22Rv1 (cell line): ENCODE data around the gene FREM2.

ENCODE experiments used
- H3K27ac ChIP-seq: fragments of 450-650 bp; 2 replicates; pipeline ENCODE4 v1.5.1; 2017
- CTCF ChIP-seq: fragments of 450-650 bp; IDR thresholded peaks from 2 replicates; pipeline ENCODE4 v1.5.1; 2017; ENCODE audit warnings: mild to moderate bottlenecking
- ZFX ChIP-seq: fragments of 450-650 bp; IDR thresholded peaks from 2 replicates; pipeline ENCODE4 v1.6.1; 2017; ENCODE audit warnings: antibody characterized with exemption, borderline replicate concordance

The FREM2 gene

GRCh38 chr13:38686577-38687245, at the start of gene FREM2:
Gene FREM2, plus strand, starts transcription at chr13:38687077. Its CDS starts 268 bp downstream, at chr13:38687345.
- peak within 1 kb of the TSS; percentile 80 for H3K27ac ChIP-seq
- TF ChIP-seq ZFX = no peak
- no peak for TF ChIP-seq CTCF

- peak overlapping the region; percentile 81 for H3K27ac ChIP-seq
- TF ChIP-seq ZFX = no peak
- no peak for TF ChIP-seq CTCF
These were observed 49.3 kb upstream of the FREM2 start for GRCh38 chr13:38637576-38637975.

GRCh38 chr13:38641164-38641948, 45.5 kb upstream of the FREM2 start:
- no peak for TF ChIP-seq ZFX
- peak; percentile 70 for TF ChIP-seq CTCF
- no peak overlapping the region for H3K27ac ChIP-seq

GRCh38 chr13:38647312-38647711, 39.6 kb upstream of the FREM2 start:
- TF ChIP-seq CTCF (no peak), ZFX (no peak)
- no peak overlapping the region for H3K27ac ChIP-seq

GRCh38 chr13:38648912-38649311, 38.0 kb upstream of the FREM2 start:
- TF ChIP-seq ZFX (no peak), CTCF (no peak)
- no peak overlapping the region for H3K27ac ChIP-seq

GRCh38 chr13:38656699-38657098, 30.2 kb upstream of the FREM2 start:
- no peak overlapping the region for H3K27ac ChIP-seq
- TF ChIP-seq CTCF (no peak), ZFX (no peak)

GRCh38 chr13:38657191-38657590, 29.7 kb upstream of the FREM2 start:
- no peak for TF ChIP-seq ZFX
- TF ChIP-seq CTCF = no peak
- H3K27ac ChIP-seq = no peak overlapping the region
